ENCODE results near the gene SMURF1. TPM values are rescaled to one million over a fixed set of nuclear protein-coding genes. Genes with fewer than 3 reads are reported as not detected.

The SMURF1 gene
- total and polyA plus RNA-seq, 2 of the 4 experiments (the other 2 are of a cell fraction), result 13.4 to 20.3 TPM

- POLR2A ChIA-PET (ENCODE audit: unreplicated experiment), result no interaction called here
Observed at GRCh38 chr7:99033765-99034164, 110.1 kb downstream of the SMURF1 start.

More at GRCh38 chr7:99033765-99034164, 110.1 kb downstream of the SMURF1 start:
- peaks cover 4% of the 10 kb centered on the region; the same call in 1 of the 2 replicates for H3K9me1 ChIP-seq (ENCODE audit: insufficient read depth, low read length)
- intact Hi-C loops (cut with micrococcal nuclease) (no loop called here), in situ Hi-C loops (cut with MboI; ENCODE audit: low sequenced_read_pairs) (no loop called here), dilution Hi-C loops (cut with HindIII; ENCODE audit: low sequenced_read_pairs, unreplicated experiment) (no loop called here)
- no peaks in the 10 kb centered on the region for H3K9me3 ChIP-seq (ENCODE audit: control insufficient read depth, insufficient read depth, low read length)
- ATAC-seq (ENCODE audit: low read depth) (no peak), DNase-seq (no peak)
- H4K5ac ChIP-seq (ENCODE audit: low read depth, low read length), result no peak overlapping the region
- no peak overlapping the region for H2AFZ ChIP-seq (replicated peaks; ENCODE audit: low read length, poor library complexity)
- TF ChIP-seq MXI1 (IDR thresholded peaks at IDR 0.05; ENCODE audit: borderline replicate concordance, low read depth, low read length) (no peak), POLR2A (IDR thresholded peaks at IDR 0.05; ENCODE audit: low read depth, low read length) (no peak)
- no peak overlapping the region for H2BK5ac ChIP-seq (ENCODE audit: low read depth, low read length, poor library complexity, severe bottlenecking)
- H2AK5ac ChIP-seq (ENCODE audit: low read depth, low read length), result no peak overlapping the region
- H3K27ac ChIP-seq (ENCODE audit: insufficient read depth, low read length), result no peak overlapping the region
- H3K27me3 ChIP-seq (ENCODE audit: control insufficient read depth, insufficient read depth, low read length), result no peaks in the 10 kb centered on the region
- H3K9ac ChIP-seq (ENCODE audit: low read depth, low read length), result no peak overlapping the region
- H4K8ac ChIP-seq (ENCODE audit: low read depth in 2 of 2, low read length in 2 of 2), result no peak overlapping the region
- no TSS peak for BruUV-seq (replicated peaks)
- peaks cover 6 to 52% of the 10 kb centered on the region in 2 experiments; a peak in 3 of 4 replicates for H3K79me1 ChIP-seq (ENCODE audit: low read depth in 1 of 2, low read length in 2 of 2)
- CTCF ChIA-PET, result no interaction called here
- no peak overlapping the region for H3K14ac ChIP-seq (replicated peaks; ENCODE audit: low read depth, low read length)
- H3K4me3 ChIP-seq (ENCODE audit: insufficient read depth, low read depth, low read length), result no peak overlapping the region
- H4K20me1 ChIP-seq (ENCODE audit: insufficient read depth, low read length), result peaks cover 18% of the 10 kb centered on the region; the same call in 1 of the 2 replicates
- no peak overlapping the region for H3K56ac ChIP-seq (ENCODE audit: extremely low read depth, insufficient read depth, low read length)
- peaks cover 89% of the 10 kb centered on the region for H3K36me3 ChIP-seq (ENCODE audit: control insufficient read depth, insufficient read depth, low read length)
- no peak overlapping the region for H2AK9ac ChIP-seq (replicated peaks; ENCODE audit: low read depth, low read length, poor library complexity)
- H2BK20ac ChIP-seq (ENCODE audit: low read depth, low read length), result no peak overlapping the region
- H3K18ac ChIP-seq (ENCODE audit: low read depth, low read length), result no peak overlapping the region
- H4K91ac ChIP-seq (ENCODE audit: insufficient read depth, low read depth, low read length), result no peak overlapping the region
- H3K4ac ChIP-seq (ENCODE audit: low read depth, low read length), result no peak overlapping the region
- H2BK120ac ChIP-seq (ENCODE audit: low read depth, low read length), result no peak overlapping the region
- no peak overlapping the region for H3K4me2 ChIP-seq (ENCODE audit: low read depth, low read length)
- no peak overlapping the region for H3K23ac ChIP-seq (ENCODE audit: low read depth, low read length)
- WGBS, 2 experiments (ENCODE audit: extremely low coverage in 2 of 2, insufficient read length in 1 of 2), result 100% methylated on average over 1 of the region's 4 CpGs; no CpG with 5 or more reads in 1 of the 2 experiments
- no peak overlapping the region for H2BK15ac ChIP-seq (ENCODE audit: low read depth, low read length)
- no peaks in the 10 kb centered on the region for H3K4me1 ChIP-seq (ENCODE audit: control insufficient read depth, insufficient read depth, low read length)
